Stimulated activated CD4-positive, alpha-beta T cell treated with anti-CD3 and anti-CD28 coated beads, TNF-alpha, amount 100 ng/mL, for 24 hours (primary cell): ENCODE measurements around the gene CRAT.

ENCODE experiments used
- DNase-seq, 3 experiments: peaks; one replicate each; pipeline ENCODE4 v3.0.0-alpha.2; 2020; ENCODE audit warnings: low read depth in 3 of 3

Gene CRAT

DNA sequence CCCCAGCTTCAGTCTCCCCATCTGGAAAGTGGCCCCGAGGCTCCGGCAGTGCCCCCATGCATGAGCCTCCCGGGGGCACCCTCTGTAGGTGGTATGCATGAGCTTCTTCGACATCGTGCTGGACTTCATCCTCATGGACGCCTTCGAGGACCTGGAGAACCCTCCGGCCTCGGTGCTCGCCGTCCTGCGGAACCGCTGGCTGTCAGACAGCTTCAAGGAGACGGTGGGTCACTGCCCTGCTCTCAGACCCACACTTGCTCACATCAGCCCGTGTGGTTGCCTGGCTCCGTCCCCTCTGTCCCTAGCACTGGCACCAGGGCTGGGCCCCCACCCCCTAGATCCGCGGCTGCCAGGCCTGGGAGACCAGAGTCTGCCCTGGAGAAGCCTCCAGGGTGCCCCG lies 42.5 kb downstream of the CRAT start:
- DNase-seq, result no peak

DNA sequence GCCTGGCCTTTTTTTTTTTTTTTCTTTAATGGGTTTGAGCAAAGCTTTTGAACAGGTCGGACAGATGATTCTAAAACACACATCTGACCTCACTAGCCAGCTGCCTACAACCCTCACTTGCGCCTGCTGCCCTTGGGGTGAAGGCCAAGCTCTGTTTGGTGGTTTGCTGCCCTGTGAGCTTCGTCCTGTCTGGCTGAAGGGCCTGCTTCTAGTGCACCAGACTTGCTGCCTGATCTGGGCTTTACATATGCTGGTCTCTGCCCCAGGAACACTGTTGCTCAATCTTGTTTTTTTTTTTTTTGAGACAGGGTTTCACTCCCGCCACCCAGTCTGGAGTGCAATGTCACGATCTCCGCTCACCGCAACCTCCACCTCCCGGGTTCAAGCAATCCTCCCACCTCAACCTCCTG lies 46.1 kb downstream of the CRAT start:
- no peak for DNase-seq

DNA sequence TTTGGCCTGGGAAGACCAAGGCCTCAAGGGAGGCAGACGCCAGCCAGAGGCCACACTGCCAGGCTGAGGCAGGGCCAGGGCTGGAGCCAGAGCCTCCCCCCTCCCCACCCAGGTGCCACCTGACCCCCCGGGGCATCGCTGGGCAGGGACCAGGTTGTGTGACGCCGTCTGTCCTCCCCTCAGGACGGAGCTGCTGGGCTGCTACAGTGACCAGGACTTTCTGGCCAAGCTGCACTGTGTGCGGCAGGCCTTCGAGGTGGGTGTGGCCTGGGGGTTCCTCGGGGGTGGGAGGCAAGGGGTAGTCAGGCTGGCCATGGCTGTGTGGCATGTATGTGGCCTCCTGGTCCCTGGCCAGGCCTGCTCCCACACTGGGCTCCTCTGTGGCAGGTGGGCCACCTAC lies 47.5 kb downstream of the CRAT start:
- DNase-seq, result no peak

DNA sequence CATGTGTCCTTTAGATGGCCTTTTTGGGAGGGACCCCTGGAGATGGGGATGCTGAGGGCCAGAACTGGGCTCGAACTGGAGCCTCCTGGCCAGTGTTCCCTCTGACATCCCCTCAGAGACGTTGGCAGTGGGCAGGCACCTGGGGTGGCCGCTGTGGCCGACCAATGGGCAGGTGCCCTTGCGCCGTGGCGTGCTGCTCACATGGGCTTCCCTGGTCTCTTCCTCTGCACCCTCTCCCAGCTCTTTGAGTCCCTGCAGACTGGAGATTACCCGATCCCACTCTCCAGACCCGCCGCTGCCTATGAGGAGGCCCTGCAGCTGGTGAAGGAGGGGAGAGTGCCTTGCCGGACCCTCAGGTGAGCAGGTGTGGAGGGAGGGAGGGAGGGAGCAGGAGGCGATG lies 49.6 kb downstream of the CRAT start:
- DNase-seq, result no peak

DNA sequence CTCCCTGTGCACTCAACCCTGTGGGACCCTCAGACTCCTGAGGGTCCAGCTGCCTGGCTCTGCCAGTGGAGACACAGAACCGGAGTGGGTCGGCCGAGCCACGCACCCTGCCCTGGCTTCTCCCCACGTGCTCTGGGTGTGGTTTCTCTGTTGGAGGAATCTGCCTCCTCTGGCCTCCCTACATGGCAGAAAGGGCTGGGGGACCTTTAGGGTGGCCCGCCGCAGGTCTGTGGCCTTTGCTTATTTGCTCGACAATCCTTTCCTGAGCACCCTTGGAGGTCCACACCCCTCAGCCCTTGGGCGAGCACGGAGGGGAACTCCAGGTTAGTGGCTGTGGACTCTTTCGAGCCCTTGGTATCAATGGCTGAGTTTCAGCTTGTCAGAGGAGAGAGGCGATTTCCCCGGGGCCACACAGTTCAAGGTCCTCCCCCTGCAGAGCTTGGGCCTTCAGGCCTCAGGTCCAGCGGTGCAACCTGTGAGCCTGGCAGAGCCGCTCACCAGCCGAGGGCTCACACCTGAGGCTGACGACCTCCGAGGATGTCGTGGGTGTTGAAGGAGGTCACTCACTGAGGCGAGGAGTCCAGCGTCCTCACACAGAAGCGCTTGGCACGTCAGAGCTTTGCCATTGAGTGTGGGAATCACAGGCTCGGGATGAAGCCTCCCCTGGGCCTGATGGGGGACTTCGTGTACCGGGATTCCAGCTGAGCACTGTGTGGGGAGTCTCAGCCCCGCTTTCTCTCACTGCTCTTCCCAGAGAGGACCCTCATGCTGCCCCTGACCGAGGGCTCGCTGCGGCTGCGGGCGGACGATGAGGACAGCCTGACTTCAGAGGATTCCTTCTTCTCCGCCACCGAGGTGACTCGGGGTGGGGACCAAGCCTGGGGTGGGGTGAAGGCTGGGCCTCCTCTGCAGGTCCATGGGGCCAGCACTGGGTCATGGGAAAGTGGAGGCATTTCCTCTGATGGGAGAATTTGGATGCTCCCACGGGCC lies 50.5 kb downstream of the CRAT start:
- no peak for DNase-seq

DNA sequence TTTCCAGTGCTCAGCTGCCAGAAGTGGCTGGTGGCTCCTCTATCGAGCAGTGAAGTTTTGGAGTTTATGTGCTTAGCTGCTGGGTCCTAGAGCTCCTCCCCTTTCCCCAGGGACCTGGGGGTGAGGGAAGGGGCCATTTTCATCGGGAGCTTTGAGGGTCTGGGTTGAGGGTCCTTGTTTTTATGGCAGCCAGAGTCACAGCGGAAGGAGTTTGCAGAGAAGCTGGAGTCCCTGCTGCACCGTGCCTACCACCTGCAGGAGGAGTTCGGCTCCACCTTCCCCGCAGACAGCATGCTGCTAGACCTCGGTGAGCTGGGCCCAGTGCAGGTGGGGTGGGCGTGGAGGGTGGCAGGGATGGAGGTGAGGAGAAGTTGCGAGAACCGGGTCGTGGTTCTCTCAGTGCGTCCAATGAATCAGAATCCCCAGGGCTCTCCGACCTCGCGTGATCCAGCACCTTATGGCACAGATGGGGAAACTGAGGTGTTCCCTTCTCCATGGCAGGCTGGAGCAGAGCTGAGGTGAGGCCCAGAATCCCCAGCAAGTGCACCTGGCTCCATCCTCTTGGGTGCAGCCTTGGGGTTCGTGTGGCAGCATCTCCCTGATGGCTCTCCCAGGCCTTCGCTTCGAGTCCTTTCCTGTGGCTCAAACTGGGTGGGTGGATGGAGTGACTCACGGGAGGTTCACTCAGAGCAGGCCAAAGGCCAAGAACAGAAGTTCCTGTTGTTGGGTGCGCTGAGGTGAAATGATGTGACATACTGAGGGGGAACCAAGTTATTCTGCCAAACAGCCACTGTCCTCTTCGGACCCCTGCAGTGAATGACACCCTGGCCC lies 51.4 kb downstream of the CRAT start:
- no peak for DNase-seq

DNA sequence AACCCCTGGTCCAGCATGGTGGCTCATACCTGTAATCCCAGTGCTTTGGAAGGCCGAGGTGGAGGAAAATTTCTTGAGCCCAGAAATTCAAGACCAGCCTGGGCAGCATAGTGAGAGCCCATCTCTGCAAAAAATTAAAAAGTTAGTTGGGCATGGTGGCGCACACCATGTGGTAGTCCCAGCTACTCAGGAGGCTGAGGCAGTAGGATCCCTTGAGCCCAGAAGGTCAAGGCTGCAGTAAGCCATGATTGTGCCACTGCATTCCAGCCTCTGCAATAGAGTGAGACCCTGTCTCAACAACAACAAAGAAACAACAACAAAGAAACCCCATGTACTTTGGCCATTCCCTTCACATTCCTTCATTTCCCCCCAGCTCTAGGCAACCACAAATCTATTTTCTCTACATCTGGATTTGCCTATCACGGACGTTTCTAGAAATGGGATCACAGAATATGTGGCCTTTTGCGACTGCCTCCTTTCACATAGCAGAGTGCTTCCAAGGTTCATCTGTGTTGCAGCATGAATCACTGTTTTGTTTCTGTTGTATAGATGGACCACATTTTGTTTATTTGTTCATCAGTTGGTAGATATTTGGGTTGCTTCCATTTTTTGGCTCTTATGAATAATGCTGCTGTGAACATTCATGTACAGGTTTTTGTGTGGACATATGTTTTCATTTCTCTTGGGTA lies 56.3 kb downstream of the CRAT start:
- no peak for DNase-seq

DNA sequence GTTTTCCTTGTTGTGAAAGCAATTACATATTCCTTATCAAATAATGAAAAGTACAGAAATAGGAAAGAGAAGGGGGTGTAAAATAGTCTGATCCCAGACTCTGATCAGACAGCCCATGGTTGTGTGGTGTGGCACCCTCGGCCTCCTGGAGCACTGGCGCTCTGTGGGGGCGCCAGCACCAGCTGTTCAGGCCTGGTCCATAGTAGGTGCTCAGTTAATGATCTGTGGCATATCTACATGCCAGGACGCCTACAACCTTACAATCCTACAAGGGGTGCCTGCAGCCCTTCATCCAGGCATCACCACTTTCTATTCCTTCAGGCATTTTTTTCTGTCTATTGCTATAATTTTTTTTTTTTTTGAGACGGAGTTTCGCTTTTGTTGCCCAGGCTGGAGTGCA lies 57.6 kb downstream of the CRAT start:
- DNase-seq, result no peak

DNA sequence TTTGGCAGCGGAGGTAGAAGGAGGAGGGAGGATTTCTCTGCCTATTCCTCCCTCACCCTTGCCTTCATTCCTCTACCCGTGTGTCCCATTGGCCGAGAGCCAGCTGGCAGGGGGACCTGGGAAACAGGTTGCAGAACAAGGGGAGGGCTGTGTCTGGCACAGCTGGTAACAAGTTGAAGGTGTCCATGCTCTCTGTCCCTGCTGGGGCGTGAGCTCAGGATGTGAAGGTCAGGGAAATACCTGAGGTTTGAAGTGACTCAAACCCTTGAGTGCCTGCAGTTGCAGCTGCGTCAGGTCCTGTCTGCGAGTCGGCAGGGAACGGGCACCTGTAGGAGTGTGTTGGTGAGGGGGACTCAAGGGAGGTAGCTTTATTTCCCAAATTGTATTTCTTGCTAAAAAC lies 58.0 kb downstream of the CRAT start:
- no peak for DNase-seq
